ENCODE data around the gene UBE3B.

Gene UBE3B

GRCh38 chr12:109475121-109475520, 2.3 kb upstream of the UBE3B start:
- no peak overlapping the region for H3K4me3 ChIP-seq (ENCODE audit: low read length)
- no peak for DNase-seq (ENCODE audit: low read depth)
- no peak for TF ChIP-seq CTCF (conservative IDR thresholded peaks at IDR 0.05; ENCODE audit: low read depth, low read length)

GRCh38 chr12:109475993-109476806, 1.2 kb upstream of the UBE3B start:
- DNase-seq (ENCODE audit: low read depth) = no peak
- peak overlapping the region; percentile 98 for H3K4me3 ChIP-seq (ENCODE audit: low read length)
- TF ChIP-seq CTCF (conservative IDR thresholded peaks at IDR 0.05; ENCODE audit: low read depth, low read length) = no peak

GRCh38 chr12:109476807-109477184, 638 bp upstream of the UBE3B start:
- DNase-seq (ENCODE audit: low read depth) = no peak
- H3K4me3 ChIP-seq (ENCODE audit: low read length) = peak overlapping the region; percentile 98
- TF ChIP-seq CTCF (conservative IDR thresholded peaks at IDR 0.05; ENCODE audit: low read depth, low read length) = no peak

GRCh38 chr12:109477963-109478315, 505 bp downstream of the UBE3B start:
- H3K4me3 ChIP-seq (ENCODE audit: low read length) = peak overlapping the region; percentile 98

GRCh38 chr12:109479761-109480160, 2.3 kb downstream of the UBE3B start:
- no peak for TF ChIP-seq CTCF (conservative IDR thresholded peaks at IDR 0.05; ENCODE audit: low read depth, low read length)
- no peak for DNase-seq (ENCODE audit: low read depth)

More at GRCh38 chr12:109477963-109478315, 505 bp downstream of the UBE3B start:
- DNase-seq (ENCODE audit: low read depth) = no peak
- no peak for TF ChIP-seq CTCF (conservative IDR thresholded peaks at IDR 0.05; ENCODE audit: low read depth, low read length)

GRCh38 chr12:109480356-109480755, 2.9 kb downstream of the UBE3B start:
- no peak overlapping the region for H3K4me3 ChIP-seq (ENCODE audit: low read length)
- no peak for TF ChIP-seq CTCF (conservative IDR thresholded peaks at IDR 0.05; ENCODE audit: low read depth, low read length)
- DNase-seq (ENCODE audit: low read depth) = no peak

More at GRCh38 chr12:109479761-109480160, 2.3 kb downstream of the UBE3B start:
- H3K4me3 ChIP-seq (ENCODE audit: low read length) = no peak overlapping the region

- no peak for TF ChIP-seq CTCF (conservative IDR thresholded peaks at IDR 0.05; ENCODE audit: low read depth, low read length)
- DNase-seq (ENCODE audit: low read depth) = no peak
- H3K4me3 ChIP-seq (ENCODE audit: low read length) = no peak overlapping the region
Measured at GRCh38 chr12:109481863-109482262, 4.4 kb downstream of the UBE3B start.

Measured in retinal pigment epithelial cell (primary cell).